HEK293T (cell line): ENCODE measurements around the gene IRAK2.

Experiments
- CTCF ChIA-PET: fragments of 350-600 bp; formaldehyde crosslinking; extraction: SDS; loops from one replicate; lab custom pipeline; 2021; ENCODE audit warnings: antibody characterized with exemption, inconsistent platforms; lab: Yijun Ruan, JAX
- POLR2A ChIA-PET: fragments of 350-600 bp; formaldehyde crosslinking; extraction: SDS; loops from one replicate; lab custom pipeline; 2020; ENCODE audit warnings: antibody characterized with exemption, inconsistent platforms; lab: Yijun Ruan, JAX
- DNase-seq: peaks from one replicate; pipeline ENCODE4 v3.0.0; 2012; ENCODE audit warnings: mixed read lengths; ENCODE audit errors: extremely low spot score
- ARNT ChIP-seq: fragments of 450-650 bp; IDR thresholded peaks from 2 replicates; pipeline ENCODE4 v1.6.1; 2017; ENCODE audit warnings: mild to moderate bottlenecking
- BHLHE40 ChIP-seq: fragments of 450-650 bp; IDR thresholded peaks from 2 replicates; pipeline ENCODE4 v1.6.1; 2016; ENCODE audit warnings: mild to moderate bottlenecking, moderate library complexity, borderline replicate concordance
- CTBP1 ChIP-seq: fragments of 450-650 bp; IDR thresholded peaks from 2 replicates; pipeline ENCODE4 v1.6.1; 2016; ENCODE audit warnings: borderline replicate concordance
- ELF4 ChIP-seq: fragments of 450-650 bp; IDR thresholded peaks from 2 replicates; pipeline ENCODE4 v1.6.1; 2017; ENCODE audit warnings: antibody characterized with exemption
- FOXA1 ChIP-seq: fragments of 450-650 bp; IDR thresholded peaks from 2 replicates; pipeline ENCODE4 v1.6.1; 2016; ENCODE audit warnings: mild to moderate bottlenecking
- FOXK2 ChIP-seq: fragments of 450-650 bp; IDR thresholded peaks from 2 replicates; pipeline ENCODE4 v1.6.1; 2016; ENCODE audit warnings: mild to moderate bottlenecking
- FOXM1 ChIP-seq: fragments of 450-650 bp; IDR thresholded peaks from 2 replicates; pipeline ENCODE4 v1.6.1; 2017; ENCODE audit warnings: mild to moderate bottlenecking, borderline replicate concordance
- HDGF ChIP-seq: fragments of 450-650 bp; IDR thresholded peaks from 2 replicates; pipeline ENCODE4 v1.6.1; 2017; ENCODE audit warnings: antibody characterized with exemption, borderline replicate concordance
- L3MBTL2 ChIP-seq: fragments of 450-650 bp; conservative IDR thresholded peaks from 2 replicates; pipeline ENCODE4 v1.6.1; 2016; ENCODE audit warnings: mild to moderate bottlenecking
- LEF1 ChIP-seq: fragments of 450-650 bp; IDR thresholded peaks from 2 replicates; pipeline ENCODE4 v1.6.1; 2017; ENCODE audit warnings: mild to moderate bottlenecking, borderline replicate concordance
- NFRKB ChIP-seq: fragments of 450-650 bp; IDR thresholded peaks from 2 replicates; pipeline ENCODE4 v1.6.1; 2016; ENCODE audit warnings: mild to moderate bottlenecking, moderate library complexity
- SP1 ChIP-seq: fragments of 450-650 bp; IDR thresholded peaks from 2 replicates; pipeline ENCODE4 v1.6.1; 2017
- SUZ12 ChIP-seq: fragments of 450-650 bp; IDR thresholded peaks from 2 replicates; pipeline ENCODE4 v1.6.1; 2016; ENCODE audit warnings: mild to moderate bottlenecking
- TARDBP ChIP-seq: fragments of 450-650 bp; IDR thresholded peaks from 2 replicates; pipeline ENCODE4 v1.6.1; 2016
- ZNF384 ChIP-seq: fragments of 450-650 bp; IDR thresholded peaks from 2 replicates; pipeline ENCODE4 v1.6.1; 2016
- TF ChIP-seq, protein P1 (sequence below): fragments of 450-650 bp; IDR thresholded peaks from 2 replicates; pipeline ENCODE4 v1.6.1; 2016

The IRAK2 gene

DNA sequence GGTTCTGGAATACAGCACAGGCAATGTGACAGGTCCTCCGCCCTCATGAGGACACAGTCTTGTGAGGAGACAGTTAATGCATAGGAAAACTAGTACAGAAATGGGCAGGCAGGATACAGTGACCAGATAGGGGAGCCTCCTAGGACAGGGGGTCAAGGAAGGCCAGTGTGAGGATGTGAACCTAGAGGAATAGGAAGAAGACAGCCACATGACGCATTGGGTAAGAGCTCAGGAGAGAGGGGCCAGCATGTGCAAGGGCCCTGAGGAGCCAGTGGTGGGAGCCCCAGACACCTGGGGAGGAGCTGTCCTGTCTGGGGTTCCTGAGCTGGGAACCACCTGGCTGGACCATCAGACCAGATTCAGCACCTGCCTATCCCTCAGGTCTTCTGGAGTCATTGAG lies 15.6 kb downstream of the IRAK2 start:
- TF ChIP-seq FOXA1, result no peak
- no peak for TF ChIP-seq HDGF
- no peak for TF ChIP-seq ARNT
- no peak for TF ChIP-seq ELF4
- TF ChIP-seq, protein P1, sequence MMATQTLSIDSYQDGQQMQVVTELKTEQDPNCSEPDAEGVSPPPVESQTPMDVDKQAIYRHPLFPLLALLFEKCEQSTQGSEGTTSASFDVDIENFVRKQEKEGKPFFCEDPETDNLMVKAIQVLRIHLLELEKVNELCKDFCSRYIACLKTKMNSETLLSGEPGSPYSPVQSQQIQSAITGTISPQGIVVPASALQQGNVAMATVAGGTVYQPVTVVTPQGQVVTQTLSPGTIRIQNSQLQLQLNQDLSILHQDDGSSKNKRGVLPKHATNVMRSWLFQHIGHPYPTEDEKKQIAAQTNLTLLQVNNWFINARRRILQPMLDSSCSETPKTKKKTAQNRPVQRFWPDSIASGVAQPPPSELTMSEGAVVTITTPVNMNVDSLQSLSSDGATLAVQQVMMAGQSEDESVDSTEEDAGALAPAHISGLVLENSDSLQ, result no peak
- TF ChIP-seq L3MBTL2, result no peak
- no peak for TF ChIP-seq ZNF384
- TF ChIP-seq TARDBP, result no peak
- TF ChIP-seq CTBP1, result no peak
- TF ChIP-seq LEF1, result no peak
- no peak for TF ChIP-seq NFRKB
- no peak for DNase-seq
- CTCF ChIA-PET, result interaction anchor here (0.6 kb wide), 1 partner anchor 576 kb away, joined by 4 read pairs; no protein-coding TSS in a partner anchor
- POLR2A ChIA-PET, result no interaction called here

DNA sequence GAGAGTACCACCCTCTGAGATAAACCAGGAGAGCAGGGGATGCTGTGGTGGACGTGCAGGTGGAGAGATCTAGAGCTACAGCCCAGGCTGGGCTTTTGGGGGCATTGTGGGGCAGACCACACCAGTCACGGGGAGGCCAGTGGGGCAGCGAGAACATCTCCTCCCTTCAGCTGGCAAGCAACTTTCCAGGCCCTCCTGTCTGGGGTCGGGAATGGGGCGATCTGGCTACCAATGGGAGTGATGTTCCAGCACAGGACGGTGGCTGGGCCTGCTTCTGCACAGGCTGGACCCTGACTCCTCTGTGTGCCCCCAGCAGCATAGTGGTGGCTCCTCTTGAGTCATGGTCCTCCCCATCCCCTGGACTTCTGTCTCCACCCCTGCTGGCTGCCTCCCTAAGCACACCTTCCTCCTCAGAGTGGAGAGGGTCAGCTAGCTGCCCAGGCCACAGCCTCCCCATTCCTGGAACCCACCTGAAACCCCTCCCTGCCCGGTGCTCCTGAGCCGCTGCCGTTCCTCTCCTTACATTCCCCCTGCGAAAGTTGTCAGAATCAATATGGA lies 16.1 kb downstream of the IRAK2 start:
- ChIA-PET POLR2A (no interaction called here), CTCF (interaction anchor here (0.6 kb wide), 1 partner anchor 575 kb away, joined by 4 read pairs; no protein-coding TSS in a partner anchor)
- DNase-seq, result no peak
- TF ChIP-seq, protein P1, result no peak
- TF ChIP-seq SUZ12 (no peak), FOXM1 (no peak), ZNF384 (no peak), FOXA1 (no peak), BHLHE40 (no peak), SP1 (no peak), L3MBTL2 (no peak), ELF4 (no peak), TARDBP (no peak), NFRKB (no peak), CTBP1 (no peak)

DNA sequence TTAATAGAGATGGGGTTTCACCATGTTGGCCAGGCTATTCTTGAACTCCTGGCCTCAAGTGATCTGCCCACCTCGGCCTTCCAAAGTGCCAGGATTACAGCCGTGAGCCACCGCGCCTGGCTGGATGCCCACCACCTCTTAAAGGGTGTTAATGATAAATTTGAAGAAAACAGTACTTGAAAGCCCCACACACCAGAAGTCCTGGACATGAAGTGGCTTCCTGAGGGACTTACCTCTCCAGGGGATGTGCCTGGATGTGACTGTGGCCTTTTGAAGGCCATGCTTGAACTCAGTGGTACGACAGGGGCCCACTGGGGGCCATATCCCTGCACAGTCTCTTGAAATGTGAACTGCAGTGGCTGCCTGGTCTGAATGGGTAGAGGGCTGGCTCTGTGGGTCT lies 18.2 kb downstream of the IRAK2 start:
- POLR2A ChIA-PET, result no interaction called here
- CTCF ChIA-PET, result no interaction called here
- TF ChIP-seq ARNT (no peak), SP1 (no peak), NFRKB (no peak), HDGF (no peak), L3MBTL2 (no peak), ZNF384 (no peak), CTBP1 (no peak), FOXA1 (no peak), TARDBP (no peak), LEF1 (no peak), SUZ12 (no peak), BHLHE40 (no peak), FOXM1 (no peak)
- TF ChIP-seq, protein P1, result no peak
- no peak for DNase-seq

DNA sequence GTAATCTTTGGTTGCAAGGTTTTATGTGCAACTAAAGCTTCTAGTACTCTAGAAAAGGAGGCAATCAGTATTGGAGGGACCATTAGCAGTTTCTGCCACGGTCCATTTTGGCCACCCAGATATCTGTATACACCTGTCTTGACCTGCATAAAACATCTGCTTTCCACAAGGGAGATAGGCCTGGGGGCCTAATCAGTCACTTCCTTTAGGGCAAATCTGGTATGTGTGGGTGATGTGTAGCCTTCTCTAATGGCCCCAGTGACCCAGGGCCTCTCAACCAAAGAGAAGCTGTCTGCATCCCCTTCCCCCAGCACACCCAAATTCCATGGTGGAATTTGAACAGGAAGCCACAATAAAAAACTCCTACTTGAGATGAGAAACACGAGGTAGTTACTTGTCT lies 19.5 kb downstream of the IRAK2 start:
- TF ChIP-seq, protein P1, result no peak
- TF ChIP-seq BHLHE40, result no peak
- TF ChIP-seq ARNT, result no peak
- no peak for TF ChIP-seq CTBP1
- no peak for TF ChIP-seq ZNF384
- TF ChIP-seq HDGF, result no peak
- TF ChIP-seq FOXA1, result no peak
- no peak for TF ChIP-seq ELF4
- no peak for TF ChIP-seq NFRKB
- TF ChIP-seq LEF1, result no peak
- TF ChIP-seq TARDBP, result no peak
- no peak for TF ChIP-seq SP1
- no peak for TF ChIP-seq L3MBTL2
- no peak for TF ChIP-seq SUZ12
- no peak for TF ChIP-seq FOXM1
- no peak for TF ChIP-seq FOXK2
- CTCF ChIA-PET, result no interaction called here
- POLR2A ChIA-PET, result no interaction called here
- no peak for DNase-seq

DNA sequence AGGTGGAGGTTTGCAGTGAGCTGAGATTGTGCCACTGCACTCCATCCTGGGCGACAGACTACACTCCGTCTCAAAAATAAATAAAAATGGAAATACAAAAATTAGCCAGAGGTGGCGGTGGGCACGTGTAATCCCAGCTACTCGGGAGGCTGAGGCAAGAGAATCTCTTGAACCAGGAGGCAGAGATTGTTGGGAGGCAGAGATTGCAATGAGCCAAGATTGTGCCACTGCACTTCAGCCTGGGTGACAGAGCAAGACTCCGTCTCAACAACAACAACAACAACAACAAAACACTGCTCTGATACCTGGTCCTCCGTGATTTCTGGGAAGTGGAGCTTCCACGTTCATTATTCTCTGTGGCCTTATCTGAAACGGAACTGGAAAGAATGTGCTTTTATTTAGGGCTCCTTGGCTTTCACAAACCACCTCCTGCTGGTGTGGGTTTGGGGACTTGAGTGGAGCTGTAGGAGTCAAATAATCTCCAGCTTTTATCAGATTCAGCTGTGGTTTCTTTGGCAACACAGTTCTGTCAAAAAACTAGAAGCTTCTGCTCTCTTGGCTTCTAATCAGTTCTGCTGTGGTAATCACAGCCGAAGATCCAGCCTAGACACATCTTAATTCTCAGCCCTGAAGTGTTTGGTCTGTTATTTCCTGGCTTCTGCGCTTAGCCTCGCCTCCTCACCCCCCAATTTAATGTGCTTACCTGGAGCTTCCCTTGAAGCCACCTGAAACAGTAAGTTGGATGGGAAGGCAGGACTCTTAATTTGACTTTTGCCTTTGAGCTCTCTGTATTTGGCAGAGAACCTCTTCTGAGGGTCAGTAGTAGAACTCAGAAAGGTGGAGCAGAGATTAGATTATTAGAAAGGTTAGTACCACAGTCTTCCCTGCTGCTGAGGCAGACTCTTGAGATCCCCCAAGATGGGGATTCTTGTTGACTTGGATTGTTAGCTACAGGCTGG lies 21.4 kb downstream of the IRAK2 start:
- no peak for DNase-seq
- ChIA-PET POLR2A (interaction anchor here (1.3 kb wide), 1 partner anchor 45 kb away, joined by 3 read pairs; the partner anchor contains the start of gene VHL), CTCF (no interaction called here)
- TF ChIP-seq ARNT (no peak), LEF1 (no peak), ELF4 (no peak), ZNF384 (no peak)
